Uterus (tissue), 4 donors: ENCODE results near the gene APBA3. TPM values are rescaled to one million over a fixed set of nuclear protein-coding genes. Genes with fewer than 3 reads are reported as not detected.

Source experiments
- DNase-seq, 2 donors: peaks; one replicate each; pipeline ENCODE4 v3.0.0-alpha.2; 2019 to 2020
- H3K27ac ChIP-seq, 2 donors: fragments of 200-600 bp; sonication (generic); 1 replicate in 1 of 2; 2 replicates in 1 of 2; pipeline ENCODE4 v1.5.1; 2016 to 2018
- H3K27me3 ChIP-seq, 2 donors: fragments of 200-600 bp; sonication (generic); one replicate each; pipeline ENCODE4 v1.5.1; 2018 to 2019; ENCODE audit warnings: control low read depth in 1 of 2
- H3K36me3 ChIP-seq, 2 donors: fragments of 200-600 bp; sonication (generic); one replicate each; pipeline ENCODE4 v1.5.1; 2019; ENCODE audit warnings: control low read depth in 1 of 2
- H3K4me1 ChIP-seq, 2 donors: fragments of 200-600 bp; sonication (generic); one replicate each; pipeline ENCODE4 v1.5.1; 2018 to 2019; ENCODE audit warnings: control low read depth in 1 of 2
- H3K4me3 ChIP-seq, 2 donors: fragments of 200-600 bp; sonication (generic); 1 replicate in 1 of 2; 2 replicates in 1 of 2; pipeline ENCODE4 v1.5.1; 2018 to 2019; ENCODE audit warnings: mild to moderate bottlenecking in 1 of 2
- H3K9me3 ChIP-seq, 2 donors: fragments of 200-600 bp; sonication (generic); one replicate each; pipeline ENCODE4 v1.5.1; 2019; ENCODE audit warnings: control low read depth in 1 of 2
- POLR2A ChIP-seq, 2 donors: fragments of 450-650 bp; IDR thresholded peaks; one replicate each; pipeline ENCODE4 v1.6.1; 2016; ENCODE audit warnings: antibody characterized with exemption in 2 of 2, mild to moderate bottlenecking in 1 of 2, moderate library complexity in 1 of 2
- intact Hi-C: fragments of 100-400 bp; cut with DNase I; formaldehyde crosslinking; loops from one replicate; pipeline ENCODE4 v1.15.1; 2023; ENCODE audit warnings: low total_unique reads
- total RNA-seq, 4 donors: library from RNA; depleted of rRNA in 3 of 4; stranded (reverse); fragments of >200 nt in 3 of 4; gene quantifications; one replicate each; pipeline versions ENCODE4 v1.1.0 to v1.2.4, GENCODE V29; 2014 to 2023
- TF ChIP-seq, protein P1 (sequence below), 4 experiments: fragments of 200-600 bp in 2 of 4; fragments of 450-650 bp in 2 of 4; sonication (generic) in 2 of 4; IDR thresholded peaks; one replicate each; pipeline ENCODE4 v1.5.1; 2016 to 2019; ENCODE audit warnings: antibody characterized with exemption in 4 of 4, mild to moderate bottlenecking in 2 of 4, moderate library complexity in 1 of 4
- donor health status: DM: yes; HTN: yes; CAD: no.

Gene APBA3
- total RNA-seq, 4 donors from 2014 or later = 14.1 to 52.6 (median 27.4) TPM

- DNase-seq = no peak
- H3K36me3 ChIP-seq = no peaks in the 10 kb centered on the region
- no peaks in the 10 kb centered on the region for H3K9me3 ChIP-seq
- H3K4me1 ChIP-seq = no peaks in the 10 kb centered on the region
- intact Hi-C loops = no loop called here
- H3K27me3 ChIP-seq = no peaks in the 10 kb centered on the region
- TF ChIP-seq, protein P1, sequence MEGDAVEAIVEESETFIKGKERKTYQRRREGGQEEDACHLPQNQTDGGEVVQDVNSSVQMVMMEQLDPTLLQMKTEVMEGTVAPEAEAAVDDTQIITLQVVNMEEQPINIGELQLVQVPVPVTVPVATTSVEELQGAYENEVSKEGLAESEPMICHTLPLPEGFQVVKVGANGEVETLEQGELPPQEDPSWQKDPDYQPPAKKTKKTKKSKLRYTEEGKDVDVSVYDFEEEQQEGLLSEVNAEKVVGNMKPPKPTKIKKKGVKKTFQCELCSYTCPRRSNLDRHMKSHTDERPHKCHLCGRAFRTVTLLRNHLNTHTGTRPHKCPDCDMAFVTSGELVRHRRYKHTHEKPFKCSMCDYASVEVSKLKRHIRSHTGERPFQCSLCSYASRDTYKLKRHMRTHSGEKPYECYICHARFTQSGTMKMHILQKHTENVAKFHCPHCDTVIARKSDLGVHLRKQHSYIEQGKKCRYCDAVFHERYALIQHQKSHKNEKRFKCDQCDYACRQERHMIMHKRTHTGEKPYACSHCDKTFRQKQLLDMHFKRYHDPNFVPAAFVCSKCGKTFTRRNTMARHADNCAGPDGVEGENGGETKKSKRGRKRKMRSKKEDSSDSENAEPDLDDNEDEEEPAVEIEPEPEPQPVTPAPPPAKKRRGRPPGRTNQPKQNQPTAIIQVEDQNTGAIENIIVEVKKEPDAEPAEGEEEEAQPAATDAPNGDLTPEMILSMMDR (IDR thresholded peaks at IDR 0.05) = no peak
- no peak for TF ChIP-seq POLR2A (IDR thresholded peaks at IDR 0.05)
- H3K4me3 ChIP-seq = no peak overlapping the region
- H3K27ac ChIP-seq = no peak overlapping the region
Measured at GRCh38 chr19:3773814-3774515, 12.5 kb upstream of the APBA3 start.

DNA sequence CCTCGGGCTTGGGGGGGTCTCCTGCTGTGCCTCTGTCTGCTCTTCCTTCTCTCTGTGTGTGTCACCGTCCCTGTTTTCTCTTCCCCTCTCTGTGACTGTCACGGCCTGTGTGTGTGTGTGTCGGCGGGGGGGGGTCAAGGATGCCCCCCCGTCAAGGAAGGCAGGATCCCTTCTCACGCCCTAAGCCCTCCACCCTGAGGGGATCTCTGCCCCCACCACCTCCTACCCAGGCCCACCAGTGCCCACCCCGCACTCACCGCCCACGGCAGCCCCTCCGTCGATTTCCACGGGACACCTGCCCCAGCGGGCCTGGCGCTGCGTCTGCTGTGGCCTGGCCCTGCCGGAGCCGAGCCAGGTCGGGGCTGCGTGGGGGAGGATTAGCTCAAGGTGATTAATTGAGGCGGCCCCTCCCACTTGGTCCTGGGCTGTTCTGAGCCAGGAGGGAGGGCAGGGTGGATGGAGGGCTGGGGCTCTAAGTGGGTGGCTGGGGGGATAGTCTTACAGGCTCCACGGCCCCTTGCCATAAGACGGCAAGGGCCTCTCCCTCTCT is 10.5 kb upstream of the APBA3 start, which contains the start of gene RAX2:
Gene RAX2, minus strand, starts transcription at position 323 of the 550 bp plus-strand sequence. CDS start 486 bp downstream, outside the sequence.
- Histone ChIP-seq H3K27ac (peak within 1 kb of the TSS in 1 of 2 donors; percentile 73), H3K4me1 (no peaks in the 10 kb centered on the region), H3K4me3 (no peak within 1 kb of the TSS), H3K36me3 (no peaks in the 10 kb centered on the region), H3K9me3 (no peaks in the 10 kb centered on the region), H3K27me3 (no peaks in the 10 kb centered on the region)
- intact Hi-C loops = no loop called here
- TF ChIP-seq POLR2A (IDR thresholded peaks at IDR 0.05) = no peak
- TF ChIP-seq, protein P1 (IDR thresholded peaks at IDR 0.05) = no peak
- DNase-seq = peak; percentile 62 to 68

DNA sequence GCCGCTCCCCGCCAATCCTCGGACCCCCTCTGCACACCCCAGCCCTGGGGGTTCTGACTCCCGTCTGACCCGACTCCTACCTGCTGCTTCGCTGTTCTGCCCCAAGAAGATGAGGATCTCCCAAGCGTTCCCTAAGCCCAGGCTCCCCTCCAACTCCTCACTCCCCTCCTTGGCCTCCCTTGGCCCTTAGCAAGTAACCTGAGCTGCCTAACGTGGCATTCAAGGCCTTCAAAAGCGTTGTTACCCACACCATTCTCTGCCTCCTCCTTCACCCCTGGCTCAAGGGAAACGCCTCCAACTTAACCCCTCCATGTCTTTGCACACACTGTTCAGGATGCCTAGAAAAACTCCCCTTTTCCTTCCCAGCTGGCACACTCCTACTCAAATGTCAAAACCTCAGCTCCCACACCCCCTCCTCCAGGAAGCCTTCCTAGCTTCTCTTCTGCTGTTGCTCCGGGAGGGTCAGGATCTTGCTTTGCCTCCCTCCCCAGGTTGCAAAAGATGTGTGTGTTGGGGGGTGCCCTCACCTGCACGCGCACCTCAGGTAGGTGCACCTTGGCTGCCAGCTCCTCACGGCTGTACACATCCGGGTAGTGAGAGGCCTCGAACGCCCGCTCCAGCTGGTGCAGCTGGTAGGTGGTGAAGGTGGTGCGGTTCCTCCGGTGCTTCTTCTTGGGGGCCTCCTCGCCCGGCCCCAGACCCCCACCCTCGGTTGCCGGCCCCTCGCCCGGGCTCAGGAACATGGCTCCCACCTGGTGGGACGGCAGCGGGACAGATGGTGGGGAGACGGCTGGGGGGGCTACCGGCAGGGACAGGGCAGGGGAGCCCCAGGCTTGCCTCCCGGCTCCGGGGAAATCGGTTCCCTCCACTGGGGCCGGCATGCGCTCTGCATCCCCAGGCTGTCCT is 9.8 kb upstream of the APBA3 start:
- H3K27ac ChIP-seq = peak overlapping the region in 1 of 2 donors; percentile 73
- H3K36me3 ChIP-seq = no peaks in the 10 kb centered on the region
- H3K9me3 ChIP-seq = no peaks in the 10 kb centered on the region
- DNase-seq = no peak
- no peaks in the 10 kb centered on the region for H3K27me3 ChIP-seq
- H3K4me1 ChIP-seq = no peaks in the 10 kb centered on the region
- intact Hi-C loops = no loop called here
- H3K4me3 ChIP-seq = no peak overlapping the region
- no peak for TF ChIP-seq POLR2A (IDR thresholded peaks at IDR 0.05)

DNA sequence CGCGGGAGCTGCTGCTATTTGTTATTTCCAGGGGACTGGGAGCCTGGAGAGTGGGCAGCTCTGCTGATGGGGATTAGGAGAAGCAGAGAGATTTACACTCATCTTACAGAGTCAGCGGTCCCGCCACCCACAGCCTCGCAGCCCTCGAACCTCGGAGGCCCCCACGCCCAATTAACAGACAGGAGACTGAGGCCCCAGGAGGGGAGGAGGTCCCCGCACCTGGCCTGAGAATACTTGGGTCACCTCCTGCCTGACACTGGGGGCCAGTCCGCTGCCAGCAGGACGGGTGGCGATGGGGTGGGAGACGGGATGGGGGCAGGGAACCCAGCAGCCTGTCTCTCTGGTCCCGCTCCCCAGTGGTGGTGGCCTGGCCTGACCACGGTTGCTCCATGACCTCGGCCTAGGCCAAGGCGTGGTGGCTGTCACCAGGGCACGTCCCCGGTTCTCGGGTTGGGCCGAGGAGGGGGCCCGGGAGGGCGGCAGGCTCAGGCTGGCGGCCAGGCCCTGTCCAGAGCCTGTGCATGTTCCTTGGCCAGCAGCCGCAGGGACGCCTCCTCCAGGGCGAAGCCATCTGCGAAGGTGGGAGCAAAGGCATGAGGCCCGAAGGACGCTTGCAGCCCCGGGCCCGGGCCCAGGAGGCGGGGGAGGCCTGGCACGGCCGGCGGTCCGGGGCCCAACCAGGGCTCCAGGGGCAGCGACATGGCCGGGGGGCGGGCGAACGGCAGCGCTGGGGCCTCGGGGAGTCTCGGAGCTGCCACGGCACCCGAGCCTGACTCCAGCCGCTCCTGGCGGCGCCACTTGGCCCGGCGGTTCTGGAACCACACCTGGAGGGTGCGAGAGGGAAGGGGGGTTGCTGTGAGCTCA is 8.9 kb upstream of the APBA3 start:
- H3K36me3 ChIP-seq = no peaks in the 10 kb centered on the region
- DNase-seq = no peak
- no peak overlapping the region for H3K4me3 ChIP-seq
- H3K9me3 ChIP-seq = no peaks in the 10 kb centered on the region
- peak overlapping the region in 1 of 2 donors; percentile 73 for H3K27ac ChIP-seq
- H3K27me3 ChIP-seq = no peaks in the 10 kb centered on the region
- H3K4me1 ChIP-seq = no peaks in the 10 kb centered on the region
- intact Hi-C loops = no loop called here
- TF ChIP-seq, protein P1 (IDR thresholded peaks at IDR 0.05) = no peak
- no peak for TF ChIP-seq POLR2A (IDR thresholded peaks at IDR 0.05)

GRCh38 chr19:3769494-3769893 is 8.0 kb upstream of the APBA3 start:
- no peaks in the 10 kb centered on the region for H3K4me1 ChIP-seq
- no peak overlapping the region for H3K27ac ChIP-seq
- intact Hi-C loops = no loop called here
- H3K36me3 ChIP-seq = no peaks in the 10 kb centered on the region
- H3K4me3 ChIP-seq = no peak overlapping the region
- H3K9me3 ChIP-seq = no peaks in the 10 kb centered on the region
- TF ChIP-seq, protein P1 (IDR thresholded peaks at IDR 0.05) = no peak
- no peak for TF ChIP-seq POLR2A (IDR thresholded peaks at IDR 0.05)
- H3K27me3 ChIP-seq = no peaks in the 10 kb centered on the region
- DNase-seq = no peak
